Left renal pelvis (tissue), 4 donors: ENCODE data around the gene EYA2. TPM values are rescaled to one million over a fixed set of nuclear protein-coding genes. Genes with fewer than 3 reads are reported as not detected.

Experiments
- DNase-seq, 4 donors: peaks; one replicate each; pipeline ENCODE4 v3.0.0-alpha.2; 2013; ENCODE audit warnings: low read depth in 4 of 4, low spot score in 3 of 4
- polyA plus RNA-seq, 4 donors: library from polyadenylated mRNA; unstranded; fragments of 120-200 nt; gene quantifications; one replicate each; pipeline ENCODE4 v1.2.1, GENCODE V29; 2013; ENCODE audit not compliant: insufficient read length in 4 of 4

The EYA2 gene
- polyA plus RNA-seq, 4 donors = 0.87 to 20.5 (median 1.8) TPM

- DNase-seq = no peak
These were observed 104.0 kb downstream of the EYA2 start for GRCh38 chr20:46998477-46999240.

GRCh38 chr20:46999801-47000465 is 105.3 kb downstream of the EYA2 start:
- DNase-seq = no peak

- no peak for DNase-seq
These were observed 108.6 kb downstream of the EYA2 start for GRCh38 chr20:47003223-47003622.

- DNase-seq = no peak
These were observed 109.5 kb downstream of the EYA2 start for GRCh38 chr20:47004179-47004578.

GRCh38 chr20:47007826-47008655 is 113.4 kb downstream of the EYA2 start:
- DNase-seq = no peak

GRCh38 chr20:47008842-47009518 is 114.3 kb downstream of the EYA2 start:
- no peak for DNase-seq

- DNase-seq = no peak
These were observed 115.1 kb downstream of the EYA2 start for GRCh38 chr20:47009784-47010183.

GRCh38 chr20:47011984-47012383 is 117.3 kb downstream of the EYA2 start:
- no peak for DNase-seq

- no peak for DNase-seq
These were observed 119.0 kb downstream of the EYA2 start for GRCh38 chr20:47013606-47014005.

GRCh38 chr20:47016068-47016664 is 121.5 kb downstream of the EYA2 start:
- no peak for DNase-seq

GRCh38 chr20:47018381-47018780 is 123.7 kb downstream of the EYA2 start:
- no peak for DNase-seq

GRCh38 chr20:47019121-47019824 is 124.6 kb downstream of the EYA2 start:
- peak; percentile 63 to 75 (median 70) for DNase-seq

- no peak for DNase-seq
These were observed 125.6 kb downstream of the EYA2 start for GRCh38 chr20:47020231-47020630.

GRCh38 chr20:47021850-47022249 is 127.2 kb downstream of the EYA2 start:
- no peak for DNase-seq

GRCh38 chr20:47024461-47024937 is 129.9 kb downstream of the EYA2 start:
- no peak for DNase-seq

GRCh38 chr20:47027042-47027441 is 132.4 kb downstream of the EYA2 start:
- no peak for DNase-seq

- DNase-seq = no peak
These were observed 132.8 kb downstream of the EYA2 start for GRCh38 chr20:47027456-47027855.

GRCh38 chr20:47028487-47028886 is 133.8 kb downstream of the EYA2 start:
- DNase-seq = no peak

- DNase-seq = no peak
These were observed 135.2 kb downstream of the EYA2 start for GRCh38 chr20:47029845-47030244.
